ENCODE data around the gene TCP1. TPM values are rescaled to one million over a fixed set of nuclear protein-coding genes. Genes with fewer than 3 reads are reported as not detected.
A peak's percentile ranks its signal among the peaks of the same experiment; 100 is the strongest.

Gene TCP1
- total RNA-seq, 4 donors from 2014 or later, result 43.8 to 170 (median 112) TPM

DNA sequence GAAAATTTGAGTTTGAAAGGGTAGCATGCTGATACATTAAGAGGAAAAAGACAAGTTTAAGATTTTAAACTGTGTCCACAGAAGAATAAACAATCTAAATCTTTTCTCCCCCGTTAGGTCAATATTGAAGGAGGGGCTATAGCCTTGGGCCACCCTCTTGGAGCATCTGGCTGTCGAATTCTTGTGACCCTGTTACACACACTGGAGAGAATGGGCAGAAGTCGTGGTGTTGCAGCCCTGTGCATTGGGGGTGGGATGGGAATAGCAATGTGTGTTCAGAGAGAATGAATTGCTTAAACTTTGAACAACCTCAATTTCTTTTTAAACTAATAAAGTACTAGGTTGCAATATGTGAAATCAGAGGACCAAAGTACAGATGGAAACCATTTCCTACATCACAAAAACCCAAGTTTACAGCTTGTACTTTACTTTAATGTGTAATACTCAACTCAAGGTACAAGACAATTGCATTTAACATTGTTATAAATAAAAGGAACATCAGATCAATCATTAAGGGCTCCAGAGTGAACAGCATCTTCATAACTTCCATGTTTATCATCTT, 10.8 kb downstream of the TCP1 start:
- intact Hi-C loops (cut with DNase I; ENCODE audit: low total_unique reads) (no loop called here), in situ Hi-C loops (cut with MboI; ENCODE audit: low pct_ligation_motif_present in 1 of 4, low pct_unique_long_range_greater_than_20kb in 1 of 4, low sequenced_read_pairs in 3 of 4) (loop anchor here in 2 of 4 donors (25.0 kb wide), 1 partner anchor 91 kb away; the partner anchor contains the start of gene SOD2 (in 2 of the 2))
- WGBS, 2 donors (ENCODE audit: low coverage in 1 of 2), result 61 to 63% methylated on average over 3 of the region's 3 CpGs
- H3K36me3 ChIP-seq, result peaks cover 0 to 52% (median 24%) of the 10 kb centered on the region in 4 donors
- no peak for TF ChIP-seq EP300 (IDR thresholded peaks at IDR 0.05; ENCODE audit: low read depth)
- TF ChIP-seq POLR2AphosphoS5 (IDR thresholded peaks at IDR 0.05), result no peak
- TF ChIP-seq POLR2A (IDR thresholded peaks at IDR 0.05), result peak; percentile 9
- TF ChIP-seq, protein P1, sequence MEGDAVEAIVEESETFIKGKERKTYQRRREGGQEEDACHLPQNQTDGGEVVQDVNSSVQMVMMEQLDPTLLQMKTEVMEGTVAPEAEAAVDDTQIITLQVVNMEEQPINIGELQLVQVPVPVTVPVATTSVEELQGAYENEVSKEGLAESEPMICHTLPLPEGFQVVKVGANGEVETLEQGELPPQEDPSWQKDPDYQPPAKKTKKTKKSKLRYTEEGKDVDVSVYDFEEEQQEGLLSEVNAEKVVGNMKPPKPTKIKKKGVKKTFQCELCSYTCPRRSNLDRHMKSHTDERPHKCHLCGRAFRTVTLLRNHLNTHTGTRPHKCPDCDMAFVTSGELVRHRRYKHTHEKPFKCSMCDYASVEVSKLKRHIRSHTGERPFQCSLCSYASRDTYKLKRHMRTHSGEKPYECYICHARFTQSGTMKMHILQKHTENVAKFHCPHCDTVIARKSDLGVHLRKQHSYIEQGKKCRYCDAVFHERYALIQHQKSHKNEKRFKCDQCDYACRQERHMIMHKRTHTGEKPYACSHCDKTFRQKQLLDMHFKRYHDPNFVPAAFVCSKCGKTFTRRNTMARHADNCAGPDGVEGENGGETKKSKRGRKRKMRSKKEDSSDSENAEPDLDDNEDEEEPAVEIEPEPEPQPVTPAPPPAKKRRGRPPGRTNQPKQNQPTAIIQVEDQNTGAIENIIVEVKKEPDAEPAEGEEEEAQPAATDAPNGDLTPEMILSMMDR (IDR thresholded peaks at IDR 0.05), result no peak
- H3K27me3 ChIP-seq, result no peaks in the 10 kb centered on the region
- H3K4me3 ChIP-seq, result no peak overlapping the region
- peak overlapping the region in 3 of 4 donors; percentile 75 to 81 (median 76) for H3K27ac ChIP-seq
- no peak for DNase-seq
- H3K9me3 ChIP-seq, result no peaks in the 10 kb centered on the region
- peaks cover 0 to 30% (median 13%) of the 10 kb centered on the region in 4 donors for H3K4me1 ChIP-seq

DNA sequence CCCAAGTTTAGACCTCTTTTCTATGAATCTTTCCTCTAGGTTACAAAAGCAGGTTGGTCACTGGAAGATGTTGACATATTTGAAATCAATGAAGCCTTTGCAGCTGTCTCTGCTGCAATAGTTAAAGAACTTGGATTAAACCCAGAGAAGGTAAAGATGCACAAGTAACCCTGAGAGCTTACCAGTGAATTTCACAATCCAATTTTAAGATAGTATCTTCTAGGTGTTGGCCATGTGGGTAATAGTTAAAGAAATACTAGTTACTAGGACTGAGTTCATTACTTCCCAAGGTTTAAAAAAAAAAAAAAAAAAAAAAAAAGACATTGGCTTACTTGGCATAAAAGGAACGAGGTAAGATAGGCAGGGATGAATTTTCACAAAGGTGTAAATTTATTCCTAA, 11.3 kb downstream of the TCP1 start:
- in situ Hi-C loops (cut with MboI; ENCODE audit: low pct_ligation_motif_present in 1 of 4, low pct_unique_long_range_greater_than_20kb in 1 of 4, low sequenced_read_pairs in 3 of 4), result loop anchor here in 2 of 4 donors (25.0 kb wide), 1 partner anchor 91 kb away; the partner anchor contains the start of gene SOD2 (in 2 of the 2)

DNA sequence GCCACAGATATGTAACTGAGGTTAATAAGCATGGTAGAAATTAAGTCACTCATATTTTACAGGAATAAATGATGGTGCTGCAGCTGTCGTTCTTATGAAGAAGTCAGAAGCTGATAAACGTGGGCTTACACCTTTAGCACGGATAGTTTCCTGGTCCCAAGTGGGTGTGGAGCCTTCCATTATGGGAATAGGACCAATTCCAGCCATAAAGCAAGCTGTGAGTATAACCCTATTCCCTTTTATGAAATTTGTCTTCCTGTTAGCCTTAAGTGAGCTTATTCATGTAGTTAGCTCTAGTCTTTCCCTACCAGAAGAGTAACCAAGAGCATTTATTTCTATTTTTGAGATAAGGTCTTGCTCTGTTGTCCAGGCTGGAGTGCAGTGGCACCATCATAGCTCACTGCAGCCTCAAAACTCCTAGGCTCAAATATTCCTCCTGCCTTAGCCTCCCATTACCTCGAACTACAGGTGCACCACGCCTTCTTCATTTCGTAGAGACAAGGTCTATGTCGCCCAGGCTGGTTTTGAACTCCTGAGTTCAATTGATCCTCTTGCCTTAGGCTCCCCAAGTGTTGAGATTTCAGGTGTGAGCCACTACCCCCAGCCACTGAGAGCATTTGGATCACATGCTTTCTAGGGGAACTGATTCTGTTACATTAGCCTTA, 12.0 kb downstream of the TCP1 start:
- H3K4me3 ChIP-seq, result no peak overlapping the region
- TF ChIP-seq EP300 (IDR thresholded peaks at IDR 0.05; ENCODE audit: low read depth) (no peak), POLR2A (IDR thresholded peaks at IDR 0.05) (peak; percentile 13), POLR2AphosphoS5 (IDR thresholded peaks at IDR 0.05) (peak in 1 of 3 donors; percentile 17)
- WGBS, 2 donors (ENCODE audit: low coverage in 1 of 2), result 27 to 63% methylated on average over 4 to 7 of the region's 7 CpGs
- no peaks in the 10 kb centered on the region for H3K27me3 ChIP-seq
- peaks cover 0 to 39% (median 17%) of the 10 kb centered on the region in 4 donors for H3K36me3 ChIP-seq
- peak overlapping the region; percentile 68 to 81 (median 76) for H3K27ac ChIP-seq
- DNase-seq, result peak; percentile 56
- H3K4me1 ChIP-seq, result peaks cover 0 to 30% (median 13%) of the 10 kb centered on the region in 4 donors
- in situ Hi-C loops (cut with MboI; ENCODE audit: low pct_ligation_motif_present in 1 of 4, low pct_unique_long_range_greater_than_20kb in 1 of 4, low sequenced_read_pairs in 3 of 4) (loop anchor here in 2 of 4 donors (25.0 kb wide), 1 partner anchor 90 kb away; the partner anchor contains the start of gene SOD2 (in 2 of the 2)), intact Hi-C loops (cut with DNase I; ENCODE audit: low total_unique reads) (no loop called here)
- H3K9me3 ChIP-seq, result no peaks in the 10 kb centered on the region

More for the DNA sequence above, 11.3 kb downstream of the TCP1 start:
- Histone ChIP-seq H3K27me3 (no peaks in the 10 kb centered on the region), H3K4me1 (peaks cover 0 to 30% (median 13%) of the 10 kb centered on the region in 4 donors), H3K4me3 (no peak overlapping the region), H3K36me3 (peaks cover 0 to 47% (median 21%) of the 10 kb centered on the region in 4 donors), H3K27ac (peak overlapping the region; percentile 68 to 81 (median 76)), H3K9me3 (no peaks in the 10 kb centered on the region)
- no peak for TF ChIP-seq POLR2A (IDR thresholded peaks at IDR 0.05)
- no peak for TF ChIP-seq EP300 (IDR thresholded peaks at IDR 0.05; ENCODE audit: low read depth)
- TF ChIP-seq, protein P1 (IDR thresholded peaks at IDR 0.05), result no peak
- no peak for TF ChIP-seq POLR2AphosphoS5 (IDR thresholded peaks at IDR 0.05)
- intact Hi-C loops (cut with DNase I; ENCODE audit: low total_unique reads), result no loop called here
- 47 to 66% methylated on average over 1 of the region's 1 CpG for WGBS, 2 donors (ENCODE audit: low coverage in 1 of 2)
- DNase-seq, result no peak

DNA sequence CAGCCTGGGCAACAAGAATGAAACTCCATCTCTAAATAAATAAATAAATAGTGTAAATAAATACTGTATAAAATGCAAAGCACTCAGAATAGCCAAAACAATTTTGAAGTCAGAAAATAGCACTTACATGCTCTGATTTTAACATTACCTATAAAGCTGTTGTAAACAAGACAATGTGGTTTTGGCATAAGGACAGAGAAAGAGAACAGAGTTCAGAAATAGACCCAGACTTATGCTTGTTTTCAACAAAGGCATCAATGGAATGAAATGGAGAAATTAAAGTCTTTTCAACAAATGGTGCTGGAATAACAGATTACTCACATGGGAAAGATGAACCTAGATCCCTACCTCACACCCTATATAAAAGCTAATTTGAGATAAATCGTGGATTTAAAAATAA, 17.2 kb downstream of the TCP1 start:
- Histone ChIP-seq H3K27ac (no peak overlapping the region), H3K4me3 (no peak overlapping the region), H3K27me3 (no peaks in the 10 kb centered on the region), H3K4me1 (peaks cover 0 to 11% (median 4%) of the 10 kb centered on the region in 4 donors), H3K9me3 (no peaks in the 10 kb centered on the region), H3K36me3 (peaks cover 0 to 25% (median 4%) of the 10 kb centered on the region in 4 donors)
- in situ Hi-C loops (cut with MboI; ENCODE audit: low pct_ligation_motif_present in 1 of 4, low pct_unique_long_range_greater_than_20kb in 1 of 4, low sequenced_read_pairs in 3 of 4) (no loop called here), intact Hi-C loops (cut with DNase I; ENCODE audit: low total_unique reads) (no loop called here)
- no peak for DNase-seq
- TF ChIP-seq POLR2AphosphoS5 (IDR thresholded peaks at IDR 0.05), result no peak
- no peak for TF ChIP-seq POLR2A (IDR thresholded peaks at IDR 0.05)
- TF ChIP-seq, protein P1 (IDR thresholded peaks at IDR 0.05), result no peak
- no peak for TF ChIP-seq EP300 (IDR thresholded peaks at IDR 0.05; ENCODE audit: low read depth)
- 0 to 55% methylated on average over 1 of the region's 1 CpG for WGBS, 2 donors (ENCODE audit: low coverage in 1 of 2)
